ENCODE measurements around the gene NUBPL. TPM values are rescaled to one million over a fixed set of nuclear protein-coding genes. Genes with fewer than 3 reads are reported as not detected.

NUBPL gene
- total and polyA plus RNA-seq, 8 donors, result 10.1 to 19.0 (median 16.9) TPM

- no peak for ATAC-seq
Observed at GRCh38 chr14:31717294-31718085, 156.3 kb downstream of the NUBPL start.

GRCh38 chr14:31718585-31718984 is 157.4 kb downstream of the NUBPL start:
- intact Hi-C loops (cut with DNase I), result no loop called here
- Histone ChIP-seq H3K9me3 (peaks cover 0 to 7% of the 10 kb centered on the region in 2 donors), H3K36me3 (no peaks in the 10 kb centered on the region), H3K4me1 (no peaks in the 10 kb centered on the region), H3K4me3 (no peak overlapping the region), H3K27me3 (no peaks in the 10 kb centered on the region), H3K27ac (no peak overlapping the region)
- TF ChIP-seq, protein P1, sequence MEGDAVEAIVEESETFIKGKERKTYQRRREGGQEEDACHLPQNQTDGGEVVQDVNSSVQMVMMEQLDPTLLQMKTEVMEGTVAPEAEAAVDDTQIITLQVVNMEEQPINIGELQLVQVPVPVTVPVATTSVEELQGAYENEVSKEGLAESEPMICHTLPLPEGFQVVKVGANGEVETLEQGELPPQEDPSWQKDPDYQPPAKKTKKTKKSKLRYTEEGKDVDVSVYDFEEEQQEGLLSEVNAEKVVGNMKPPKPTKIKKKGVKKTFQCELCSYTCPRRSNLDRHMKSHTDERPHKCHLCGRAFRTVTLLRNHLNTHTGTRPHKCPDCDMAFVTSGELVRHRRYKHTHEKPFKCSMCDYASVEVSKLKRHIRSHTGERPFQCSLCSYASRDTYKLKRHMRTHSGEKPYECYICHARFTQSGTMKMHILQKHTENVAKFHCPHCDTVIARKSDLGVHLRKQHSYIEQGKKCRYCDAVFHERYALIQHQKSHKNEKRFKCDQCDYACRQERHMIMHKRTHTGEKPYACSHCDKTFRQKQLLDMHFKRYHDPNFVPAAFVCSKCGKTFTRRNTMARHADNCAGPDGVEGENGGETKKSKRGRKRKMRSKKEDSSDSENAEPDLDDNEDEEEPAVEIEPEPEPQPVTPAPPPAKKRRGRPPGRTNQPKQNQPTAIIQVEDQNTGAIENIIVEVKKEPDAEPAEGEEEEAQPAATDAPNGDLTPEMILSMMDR (IDR thresholded peaks at IDR 0.05), result no peak
- ATAC-seq (no peak), DNase-seq (no peak)

More at GRCh38 chr14:31717294-31718085, 156.3 kb downstream of the NUBPL start:
- TF ChIP-seq, protein P1 (IDR thresholded peaks at IDR 0.05), result no peak
- no peaks in the 10 kb centered on the region for H3K27me3 ChIP-seq
- intact Hi-C loops (cut with DNase I), result no loop called here
- peaks cover 0 to 7% of the 10 kb centered on the region in 2 donors for H3K9me3 ChIP-seq
- no peak overlapping the region for H3K4me3 ChIP-seq
- no peaks in the 10 kb centered on the region for H3K36me3 ChIP-seq
- H3K4me1 ChIP-seq, result no peaks in the 10 kb centered on the region
- peak in 2 of 4 donors; percentile 11 to 47 for DNase-seq
- H3K27ac ChIP-seq, result no peak overlapping the region

GRCh38 chr14:31718985-31719384 is 157.8 kb downstream of the NUBPL start:
- TF ChIP-seq, protein P1 (IDR thresholded peaks at IDR 0.05), result no peak
- Histone ChIP-seq H3K27ac (no peak overlapping the region), H3K36me3 (no peaks in the 10 kb centered on the region), H3K9me3 (peaks cover 0 to 7% of the 10 kb centered on the region in 2 donors), H3K4me1 (no peaks in the 10 kb centered on the region), H3K4me3 (no peak overlapping the region), H3K27me3 (no peaks in the 10 kb centered on the region)
- ATAC-seq, result no peak
- DNase-seq, result no peak
- intact Hi-C loops (cut with DNase I), result no loop called here

- TF ChIP-seq, protein P1 (IDR thresholded peaks at IDR 0.05), result no peak
- Histone ChIP-seq H3K27ac (no peak overlapping the region), H3K9me3 (peaks cover 0 to 19% of the 10 kb centered on the region in 2 donors), H3K4me1 (no peaks in the 10 kb centered on the region), H3K27me3 (no peaks in the 10 kb centered on the region), H3K4me3 (no peak overlapping the region), H3K36me3 (peaks cover 0 to 8% of the 10 kb centered on the region in 2 donors)
- no peak for ATAC-seq
- intact Hi-C loops (cut with DNase I), result no loop called here
- DNase-seq, result no peak
Observed at GRCh38 chr14:31726337-31726736, 165.1 kb downstream of the NUBPL start.

GRCh38 chr14:31727797-31728196 is 166.6 kb downstream of the NUBPL start:
- H3K4me3 ChIP-seq, result no peak overlapping the region
- H3K36me3 ChIP-seq, result peaks cover 0 to 14% of the 10 kb centered on the region in 2 donors
- no peak for ATAC-seq
- peaks cover 0 to 21% of the 10 kb centered on the region in 2 donors for H3K9me3 ChIP-seq
- intact Hi-C loops (cut with DNase I), result no loop called here
- TF ChIP-seq, protein P1 (IDR thresholded peaks at IDR 0.05), result no peak
- DNase-seq, result no peak
- no peak overlapping the region for H3K27ac ChIP-seq
- no peaks in the 10 kb centered on the region for H3K27me3 ChIP-seq
- no peaks in the 10 kb centered on the region for H3K4me1 ChIP-seq
